ENCODE results near the gene NPC1L1. TPM values are rescaled to one million over a fixed set of nuclear protein-coding genes. Genes with fewer than 3 reads are reported as not detected.

The NPC1L1 gene
- total RNA-seq, 1 experiment from 2014 or later, result 0.28 TPM

DNA sequence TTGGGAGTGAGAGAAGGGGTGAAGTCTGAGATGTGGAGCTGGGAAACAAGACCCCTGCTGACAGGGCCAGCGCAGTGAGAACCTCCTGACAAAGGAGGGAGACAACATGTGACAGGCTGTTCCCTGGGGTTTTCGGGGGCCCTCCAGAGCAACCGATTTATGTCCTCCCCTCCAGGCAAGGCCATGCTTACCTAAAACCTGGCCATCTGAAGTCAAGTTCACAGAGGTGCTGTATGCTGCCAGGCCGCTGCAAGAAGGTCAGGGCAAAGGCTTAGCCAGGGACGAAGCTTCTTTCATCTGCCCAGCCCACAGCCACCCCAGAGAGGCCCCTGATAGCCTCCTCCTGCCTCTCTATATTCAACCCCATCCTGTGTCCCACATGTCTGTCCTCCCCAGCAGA is 20.6 kb downstream of the NPC1L1 start:
- POLR2A ChIA-PET (ENCODE audit: unreplicated experiment), result no interaction called here
- Histone ChIP-seq H3F3A (ENCODE audit: insufficient read depth, low read depth) (no peaks in the 10 kb centered on the region), H2AFZ (no peak overlapping the region), H3K9me2 (ENCODE audit: insufficient read depth) (no peaks in the 10 kb centered on the region), H3K4me1 (replicated peaks; ENCODE audit: insufficient read depth) (no peaks in the 10 kb centered on the region), H4K20me1 (ENCODE audit: insufficient read depth) (no peaks in the 10 kb centered on the region), H3K9me3 (ENCODE audit: insufficient read depth, low read depth) (0 out of 2 replicates have a peak, but pooled peaks cover 7% of the 10 kb centered on the region), H3K36me3 (ENCODE audit: low read depth) (no peaks in the 10 kb centered on the region), H3K4me2 (no peak overlapping the region), H3K79me2 (ENCODE audit: low read depth) (no peaks in the 10 kb centered on the region), H3K4me3 (no peak overlapping the region), H3K27me3 (ENCODE audit: insufficient read depth, low read depth) (no peaks in the 10 kb centered on the region), H3K27ac (no peak overlapping the region)
- intact Hi-C loops (cut with micrococcal nuclease; ENCODE audit: unreplicated experiment), result no loop called here
- no peak for TF ChIP-seq CTCF (conservative IDR thresholded peaks at IDR 0.05)
- no peak for TF ChIP-seq EZH2 (IDR thresholded peaks at IDR 0.05; ENCODE audit: low read depth)
- CTCF ChIA-PET, result no interaction called here
- no peak for DNase-seq
- no TSS peak for BruUV-seq (replicated peaks)

DNA sequence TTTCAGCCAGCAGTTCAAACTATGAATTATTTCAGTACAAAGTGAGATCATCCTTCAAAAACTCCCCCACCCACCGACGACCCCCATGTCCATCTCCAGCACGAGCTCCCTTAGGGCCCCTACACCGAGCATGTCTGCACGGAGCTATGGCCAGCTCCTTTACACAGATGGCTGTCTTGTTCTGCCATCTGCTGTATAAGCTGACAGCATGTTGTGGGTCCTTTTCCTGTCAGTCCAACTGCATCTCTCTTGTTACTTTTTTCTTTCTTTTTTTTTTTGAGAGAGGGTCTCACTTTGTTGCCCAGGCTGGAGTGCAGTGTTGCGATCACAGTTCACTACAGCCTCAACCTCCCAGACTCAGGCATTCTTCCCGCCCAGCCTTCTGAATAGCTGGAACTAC is 21.6 kb downstream of the NPC1L1 start:
- Histone ChIP-seq H3K27me3 (ENCODE audit: insufficient read depth, low read depth) (no peaks in the 10 kb centered on the region), H3K27ac (no peak overlapping the region), H3K4me1 (replicated peaks; ENCODE audit: insufficient read depth) (no peaks in the 10 kb centered on the region), H3K79me2 (ENCODE audit: low read depth) (no peaks in the 10 kb centered on the region), H3K9me3 (ENCODE audit: insufficient read depth, low read depth) (no peaks in the 10 kb centered on the region), H4K20me1 (ENCODE audit: insufficient read depth) (no peaks in the 10 kb centered on the region), H3F3A (ENCODE audit: insufficient read depth, low read depth) (no peaks in the 10 kb centered on the region), H3K4me3 (no peak overlapping the region), H3K4me2 (no peak overlapping the region), H2AFZ (no peak overlapping the region), H3K9me2 (ENCODE audit: insufficient read depth) (no peaks in the 10 kb centered on the region), H3K36me3 (ENCODE audit: low read depth) (no peaks in the 10 kb centered on the region)
- BruUV-seq (replicated peaks), result no TSS peak
- POLR2A ChIA-PET (ENCODE audit: unreplicated experiment), result no interaction called here
- intact Hi-C loops (cut with micrococcal nuclease; ENCODE audit: unreplicated experiment), result no loop called here
- TF ChIP-seq EZH2 (IDR thresholded peaks at IDR 0.05; ENCODE audit: low read depth), result no peak
- TF ChIP-seq CTCF (conservative IDR thresholded peaks at IDR 0.05), result no peak
- CTCF ChIA-PET, result no interaction called here
- no peak for DNase-seq

GRCh38 chr7:44518761-44519160 is 22.4 kb downstream of the NPC1L1 start:
- Histone ChIP-seq H3F3A (ENCODE audit: insufficient read depth, low read depth) (no peaks in the 10 kb centered on the region), H2AFZ (no peak overlapping the region), H3K4me1 (replicated peaks; ENCODE audit: insufficient read depth) (no peaks in the 10 kb centered on the region), H3K4me3 (no peak overlapping the region), H3K36me3 (ENCODE audit: low read depth) (no peaks in the 10 kb centered on the region), H3K9me2 (ENCODE audit: insufficient read depth) (no peaks in the 10 kb centered on the region), H3K79me2 (ENCODE audit: low read depth) (no peaks in the 10 kb centered on the region), H3K9me3 (ENCODE audit: insufficient read depth, low read depth) (no peaks in the 10 kb centered on the region), H3K4me2 (no peak overlapping the region), H3K27ac (no peak overlapping the region), H4K20me1 (ENCODE audit: insufficient read depth) (no peaks in the 10 kb centered on the region), H3K27me3 (ENCODE audit: insufficient read depth, low read depth) (no peaks in the 10 kb centered on the region)
- no TSS peak for BruUV-seq (replicated peaks)
- intact Hi-C loops (cut with micrococcal nuclease; ENCODE audit: unreplicated experiment), result no loop called here
- TF ChIP-seq EZH2 (IDR thresholded peaks at IDR 0.05; ENCODE audit: low read depth) (no peak), CTCF (conservative IDR thresholded peaks at IDR 0.05) (no peak)
- ChIA-PET POLR2A (ENCODE audit: unreplicated experiment) (no interaction called here), CTCF (interaction anchor here (0.7 kb wide), 1 partner anchor 55 kb away, joined by 7 read pairs; no protein-coding TSS in a partner anchor)
- no peak for DNase-seq
